ENCODE results near the gene SLC6A19.

DNA sequence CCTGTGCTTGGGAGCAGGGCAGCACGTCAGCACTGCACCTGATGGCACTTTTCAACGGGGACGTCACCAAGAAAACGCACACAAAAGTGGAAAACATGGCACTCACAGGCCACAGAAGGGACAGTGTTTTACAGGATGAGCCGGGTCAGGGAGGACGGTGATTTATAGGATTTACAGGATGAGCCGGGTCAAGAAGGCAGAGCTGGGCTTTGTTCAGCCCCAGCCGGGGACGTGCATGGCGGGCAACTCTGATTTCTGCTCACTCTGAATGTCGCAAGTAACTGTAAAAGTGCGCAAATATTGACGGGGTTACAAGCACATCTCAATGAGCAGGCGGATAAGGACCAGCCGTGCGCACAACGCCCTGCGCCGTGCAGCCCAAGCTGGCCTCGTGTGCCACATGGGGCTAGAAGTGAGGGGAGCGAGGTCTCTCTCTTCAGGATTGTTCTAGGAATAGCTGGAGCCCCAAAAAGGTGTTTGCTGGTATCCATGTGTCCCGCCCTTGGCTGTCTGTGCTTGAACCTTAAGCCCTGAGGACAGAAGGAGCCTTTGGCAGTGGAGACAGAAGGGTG is 40.2 kb downstream of the SLC6A19 start:
- no peak for TF ChIP-seq POLR2A (IDR thresholded peaks at IDR 0.05)
- TF ChIP-seq, protein P1, sequence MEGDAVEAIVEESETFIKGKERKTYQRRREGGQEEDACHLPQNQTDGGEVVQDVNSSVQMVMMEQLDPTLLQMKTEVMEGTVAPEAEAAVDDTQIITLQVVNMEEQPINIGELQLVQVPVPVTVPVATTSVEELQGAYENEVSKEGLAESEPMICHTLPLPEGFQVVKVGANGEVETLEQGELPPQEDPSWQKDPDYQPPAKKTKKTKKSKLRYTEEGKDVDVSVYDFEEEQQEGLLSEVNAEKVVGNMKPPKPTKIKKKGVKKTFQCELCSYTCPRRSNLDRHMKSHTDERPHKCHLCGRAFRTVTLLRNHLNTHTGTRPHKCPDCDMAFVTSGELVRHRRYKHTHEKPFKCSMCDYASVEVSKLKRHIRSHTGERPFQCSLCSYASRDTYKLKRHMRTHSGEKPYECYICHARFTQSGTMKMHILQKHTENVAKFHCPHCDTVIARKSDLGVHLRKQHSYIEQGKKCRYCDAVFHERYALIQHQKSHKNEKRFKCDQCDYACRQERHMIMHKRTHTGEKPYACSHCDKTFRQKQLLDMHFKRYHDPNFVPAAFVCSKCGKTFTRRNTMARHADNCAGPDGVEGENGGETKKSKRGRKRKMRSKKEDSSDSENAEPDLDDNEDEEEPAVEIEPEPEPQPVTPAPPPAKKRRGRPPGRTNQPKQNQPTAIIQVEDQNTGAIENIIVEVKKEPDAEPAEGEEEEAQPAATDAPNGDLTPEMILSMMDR (IDR thresholded peaks at IDR 0.05): no peak

Data from heart left ventricle (tissue), 13 donors.